Type B pancreatic cell (in vitro differentiated cells): ENCODE measurements around the gene PPP2R2B. TPM values are rescaled to one million over a fixed set of nuclear protein-coding genes. Genes with fewer than 3 reads are reported as not detected.

Experiments used
- DNase-seq: peaks from one replicate; pipeline ENCODE4 v3.0.0; 2021; ENCODE audit warnings: mixed read lengths; ENCODE audit not compliant: unreplicated experiment; ENCODE audit errors: extremely low spot score
- H3K27ac Mint-ChIP-seq: 2 replicates; pipeline ENCODE4 v1.8.0; 2021; ENCODE audit warnings: mild to moderate bottlenecking, mixed read lengths
- H3K27me3 Mint-ChIP-seq: 2 replicates; pipeline ENCODE4 v1.8.0; 2021; ENCODE audit warnings: mixed read lengths
- H3K36me3 Mint-ChIP-seq: 2 replicates; pipeline ENCODE4 v1.8.0; 2021; ENCODE audit warnings: mixed read lengths
- H3K4me1 Mint-ChIP-seq: one replicate; pipeline ENCODE4 v1.8.0; 2021; ENCODE audit warnings: mixed read lengths; ENCODE audit not compliant: unreplicated experiment
- H3K4me3 Mint-ChIP-seq: 2 replicates; pipeline ENCODE4 v1.8.0; 2021; ENCODE audit warnings: mild to moderate bottlenecking, mixed read lengths
- H3K9me3 Mint-ChIP-seq: 2 replicates; pipeline ENCODE4 v1.8.0; 2021; ENCODE audit warnings: mixed read lengths
- CTCF ChIP-seq: fragments of 200-600 bp; sonication (generic); conservative IDR thresholded peaks from 2 replicates; pipeline ENCODE4 v1.5.0; 2021; ENCODE audit warnings: antibody characterized with exemption, mild to moderate bottlenecking
- total RNA-seq: library from RNA; stranded (reverse); gene quantifications from 2 replicates; pipeline ENCODE4 v1.2.1, GENCODE V29; 2021; ENCODE audit warnings: low replicate concordance

PPP2R2B gene
- total RNA-seq, 1 donor from 2014 or later: 29.1 TPM

- no peaks in the 10 kb centered on the region for H3K36me3 Mint-ChIP-seq
- no peak for DNase-seq
- peaks cover 5% of the 10 kb centered on the region for H3K4me1 Mint-ChIP-seq
- peaks cover 27% of the 10 kb centered on the region for H3K27me3 Mint-ChIP-seq
- no peak overlapping the region for H3K4me3 Mint-ChIP-seq
- H3K27ac Mint-ChIP-seq: no peak overlapping the region
- no peak for TF ChIP-seq CTCF
- H3K9me3 Mint-ChIP-seq: peaks cover 4% of the 10 kb centered on the region
Measured at GRCh38 chr5:146544232-146544631, 334.3 kb downstream of the PPP2R2B start.

GRCh38 chr5:146541958-146542849 lies 336.4 kb downstream of the PPP2R2B start:
- H3K27me3 Mint-ChIP-seq: peaks cover 15% of the 10 kb centered on the region
- H3K4me1 Mint-ChIP-seq: peaks cover 5% of the 10 kb centered on the region
- no peak overlapping the region for H3K4me3 Mint-ChIP-seq

GRCh38 chr5:146540414-146540813 lies 338.1 kb downstream of the PPP2R2B start:
- no peaks in the 10 kb centered on the region for H3K36me3 Mint-ChIP-seq
- TF ChIP-seq CTCF: no peak
- no peak overlapping the region for H3K4me3 Mint-ChIP-seq
- DNase-seq: no peak
- H3K27ac Mint-ChIP-seq: no peak overlapping the region
- peaks cover 7% of the 10 kb centered on the region for H3K27me3 Mint-ChIP-seq
- H3K9me3 Mint-ChIP-seq: no peaks in the 10 kb centered on the region
- peaks cover 5% of the 10 kb centered on the region for H3K4me1 Mint-ChIP-seq

More at GRCh38 chr5:146541958-146542849, 336.4 kb downstream of the PPP2R2B start:
- H3K36me3 Mint-ChIP-seq: no peaks in the 10 kb centered on the region
- peak; percentile 92 for TF ChIP-seq CTCF
- DNase-seq: peak; percentile 81
- no peak overlapping the region for H3K27ac Mint-ChIP-seq
- no peaks in the 10 kb centered on the region for H3K9me3 Mint-ChIP-seq

- no peak for TF ChIP-seq CTCF
- Mint-ChIP-seq H3K9me3 (no peaks in the 10 kb centered on the region), H3K36me3 (no peaks in the 10 kb centered on the region), H3K4me3 (no peak overlapping the region), H3K4me1 (peaks cover 5% of the 10 kb centered on the region), H3K27me3 (peaks cover 7% of the 10 kb centered on the region), H3K27ac (no peak overlapping the region)
- no peak for DNase-seq
Measured at GRCh38 chr5:146539973-146540372, 338.6 kb downstream of the PPP2R2B start.

GRCh38 chr5:146538432-146538831 lies 340.1 kb downstream of the PPP2R2B start:
- H3K27me3 Mint-ChIP-seq: peaks cover 7% of the 10 kb centered on the region
- H3K4me1 Mint-ChIP-seq: peaks cover 6% of the 10 kb centered on the region
- H3K9me3 Mint-ChIP-seq: no peaks in the 10 kb centered on the region
- H3K4me3 Mint-ChIP-seq: no peak overlapping the region
- no peak for DNase-seq
- H3K36me3 Mint-ChIP-seq: no peaks in the 10 kb centered on the region
- TF ChIP-seq CTCF: no peak
- no peak overlapping the region for H3K27ac Mint-ChIP-seq
